ENCODE measurements around the gene C6orf118. TPM values are rescaled to one million over a fixed set of nuclear protein-coding genes. Genes with fewer than 3 reads are reported as not detected.
A peak's percentile ranks its signal among the peaks of the same experiment; 100 is the strongest.

C6orf118 gene
- total RNA-seq, 6 experiments from 2014 or later: not detected

- no peaks in the 10 kb centered on the region for H3K36me3 ChIP-seq
- H3K9me3 ChIP-seq: no peaks in the 10 kb centered on the region
- no peak for DNase-seq
- 51% methylated on average over 17 of the region's 17 CpGs for WGBS (ENCODE audit: insufficient coverage, low coverage, low lambda C conversion rate, missing lambda C conversion rate)
- H3K4me3 ChIP-seq: no peak overlapping the region
- ATAC-seq: peak in 1 of 4 donors; percentile 18
- TF ChIP-seq POLR2A (IDR thresholded peaks at IDR 0.05): no peak
- TF ChIP-seq CTCF (IDR thresholded peaks at IDR 0.05): peak; percentile 10 to 34 (median 24)
- no peaks in the 10 kb centered on the region for H3K27me3 ChIP-seq
- H3K27ac ChIP-seq: no peak overlapping the region
- no peaks in the 10 kb centered on the region for H3K4me1 ChIP-seq
- intact Hi-C loops (cut with DNase I): no loop called here
Measured at GRCh38 chr6:165231581-165232561, 77.5 kb downstream of the C6orf118 start.

GRCh38 chr6:165231177-165231576 lies 78.2 kb downstream of the C6orf118 start:
- H3K36me3 ChIP-seq: no peaks in the 10 kb centered on the region
- no peaks in the 10 kb centered on the region for H3K27me3 ChIP-seq
- intact Hi-C loops (cut with DNase I): no loop called here
- H3K27ac ChIP-seq: no peak overlapping the region
- TF ChIP-seq POLR2A (IDR thresholded peaks at IDR 0.05): no peak
- no peak for TF ChIP-seq CTCF (IDR thresholded peaks at IDR 0.05)
- ATAC-seq: no peak
- H3K4me3 ChIP-seq: no peak overlapping the region
- 61% methylated on average over 3 of the region's 3 CpGs for WGBS (ENCODE audit: insufficient coverage, low coverage, low lambda C conversion rate, missing lambda C conversion rate)
- no peaks in the 10 kb centered on the region for H3K4me1 ChIP-seq
- no peak for DNase-seq
- no peaks in the 10 kb centered on the region for H3K9me3 ChIP-seq

Data from right lobe of liver (tissue), 6 donors.